Measurements from ENCODE around the gene APBA2.

APBA2 gene

DNA sequence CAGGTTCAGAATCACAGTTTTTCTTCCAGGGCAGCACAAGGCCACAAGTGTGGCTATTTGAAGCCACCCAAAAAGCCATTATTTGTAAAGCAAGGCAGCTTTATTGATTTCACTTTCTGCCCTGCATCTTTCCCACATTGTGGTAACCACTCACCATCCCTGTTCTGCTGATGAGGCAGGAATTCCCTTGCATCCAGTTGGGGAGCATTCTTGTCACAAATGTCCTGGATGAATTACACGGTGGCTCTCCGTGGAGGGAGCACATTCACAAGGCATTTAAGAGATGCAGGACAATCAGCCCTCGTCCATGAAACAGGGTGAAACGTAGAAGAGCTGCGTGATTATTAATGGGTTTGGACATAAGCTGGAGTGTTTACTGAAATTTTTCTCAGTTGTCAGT is 111.2 kb downstream of the APBA2 start:
- peaks cover 9% of the 10 kb centered on the region for H4K20me1 ChIP-seq (ENCODE audit: insufficient read depth, low read length, poor library complexity, severe bottlenecking)
- no peak overlapping the region for H3K4me2 ChIP-seq (ENCODE audit: low read depth, low read length, poor library complexity, severe bottlenecking)
- no peaks in the 10 kb centered on the region for H3F3A ChIP-seq (ENCODE audit: low read depth)
- no peak overlapping the region for H3K4me3 ChIP-seq (ENCODE audit: low read length, poor library complexity, severe bottlenecking)
- H3K9ac ChIP-seq (ENCODE audit: low read depth, low read length, poor library complexity, severe bottlenecking): no peak overlapping the region
- H3K9me2 ChIP-seq (replicated peaks; ENCODE audit: low read depth, low read length): no peaks in the 10 kb centered on the region
- no peak overlapping the region for H2AFZ ChIP-seq (ENCODE audit: low read length)
- no peaks in the 10 kb centered on the region for H3K9me3 ChIP-seq (ENCODE audit: insufficient read depth, low read depth, low read length)
- peaks cover 52% of the 10 kb centered on the region; the same call in 1 of the 2 replicates for H3K36me3 ChIP-seq (ENCODE audit: insufficient read depth, low read length)
- H3K79me2 ChIP-seq (ENCODE audit: insufficient read depth, low read length): peaks cover 20% of the 10 kb centered on the region; the same call in 1 of the 2 replicates
- H3K4me1 ChIP-seq (ENCODE audit: insufficient read depth, low read length, poor library complexity, severe bottlenecking): peaks cover 25% of the 10 kb centered on the region
- no peaks in the 10 kb centered on the region for H3K27me3 ChIP-seq (ENCODE audit: insufficient read depth, low read length, poor library complexity, severe bottlenecking)
- no peak for TF ChIP-seq EZH2phosphoT487 (IDR thresholded peaks at IDR 0.05; ENCODE audit: borderline replicate concordance)
- TF ChIP-seq, protein P1, sequence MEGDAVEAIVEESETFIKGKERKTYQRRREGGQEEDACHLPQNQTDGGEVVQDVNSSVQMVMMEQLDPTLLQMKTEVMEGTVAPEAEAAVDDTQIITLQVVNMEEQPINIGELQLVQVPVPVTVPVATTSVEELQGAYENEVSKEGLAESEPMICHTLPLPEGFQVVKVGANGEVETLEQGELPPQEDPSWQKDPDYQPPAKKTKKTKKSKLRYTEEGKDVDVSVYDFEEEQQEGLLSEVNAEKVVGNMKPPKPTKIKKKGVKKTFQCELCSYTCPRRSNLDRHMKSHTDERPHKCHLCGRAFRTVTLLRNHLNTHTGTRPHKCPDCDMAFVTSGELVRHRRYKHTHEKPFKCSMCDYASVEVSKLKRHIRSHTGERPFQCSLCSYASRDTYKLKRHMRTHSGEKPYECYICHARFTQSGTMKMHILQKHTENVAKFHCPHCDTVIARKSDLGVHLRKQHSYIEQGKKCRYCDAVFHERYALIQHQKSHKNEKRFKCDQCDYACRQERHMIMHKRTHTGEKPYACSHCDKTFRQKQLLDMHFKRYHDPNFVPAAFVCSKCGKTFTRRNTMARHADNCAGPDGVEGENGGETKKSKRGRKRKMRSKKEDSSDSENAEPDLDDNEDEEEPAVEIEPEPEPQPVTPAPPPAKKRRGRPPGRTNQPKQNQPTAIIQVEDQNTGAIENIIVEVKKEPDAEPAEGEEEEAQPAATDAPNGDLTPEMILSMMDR (conservative IDR thresholded peaks at IDR 0.05; ENCODE audit: low read length): no peak

DNA sequence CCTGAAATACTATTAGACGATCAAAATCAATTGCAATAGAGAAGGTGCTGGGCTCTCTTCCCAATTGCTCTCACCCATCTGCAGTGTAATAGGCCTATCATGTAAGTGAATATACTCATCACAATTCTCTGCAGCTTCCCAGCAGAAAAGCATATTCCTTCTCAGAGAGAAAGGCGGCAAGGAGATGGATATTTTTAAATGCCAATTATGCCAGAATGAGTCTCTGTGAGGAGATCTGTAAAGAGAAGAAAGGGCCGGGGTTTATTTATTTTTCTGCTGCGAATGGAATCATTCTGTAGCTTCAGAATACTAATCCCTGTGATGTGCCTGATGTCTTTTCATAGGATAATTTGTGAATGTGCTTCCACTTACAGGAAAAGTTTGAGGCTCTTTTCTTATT is 112.0 kb downstream of the APBA2 start:
- no peak overlapping the region for H3K4me2 ChIP-seq (ENCODE audit: low read depth, low read length, poor library complexity, severe bottlenecking)
- H3F3A ChIP-seq (ENCODE audit: low read depth): no peaks in the 10 kb centered on the region
- TF ChIP-seq, protein P1 (conservative IDR thresholded peaks at IDR 0.05; ENCODE audit: low read length): no peak
- no peak for TF ChIP-seq EZH2phosphoT487 (IDR thresholded peaks at IDR 0.05; ENCODE audit: borderline replicate concordance)
- peaks cover 9% of the 10 kb centered on the region for H4K20me1 ChIP-seq (ENCODE audit: insufficient read depth, low read length, poor library complexity, severe bottlenecking)
- no peak overlapping the region for H3K9ac ChIP-seq (ENCODE audit: low read depth, low read length, poor library complexity, severe bottlenecking)
- no peaks in the 10 kb centered on the region for H3K27me3 ChIP-seq (ENCODE audit: insufficient read depth, low read length, poor library complexity, severe bottlenecking)
- no peak overlapping the region for H3K4me3 ChIP-seq (ENCODE audit: low read length, poor library complexity, severe bottlenecking)
- H2AFZ ChIP-seq (ENCODE audit: low read length): no peak overlapping the region
- H3K79me2 ChIP-seq (ENCODE audit: insufficient read depth, low read length): peaks cover 15% of the 10 kb centered on the region; the same call in 1 of the 2 replicates
- peaks cover 25% of the 10 kb centered on the region for H3K4me1 ChIP-seq (ENCODE audit: insufficient read depth, low read length, poor library complexity, severe bottlenecking)
- H3K9me3 ChIP-seq (ENCODE audit: insufficient read depth, low read depth, low read length): no peaks in the 10 kb centered on the region
- H3K9me2 ChIP-seq (replicated peaks; ENCODE audit: low read depth, low read length): no peaks in the 10 kb centered on the region
- H3K36me3 ChIP-seq (ENCODE audit: insufficient read depth, low read length): peaks cover 52% of the 10 kb centered on the region; the same call in 1 of the 2 replicates

DNA sequence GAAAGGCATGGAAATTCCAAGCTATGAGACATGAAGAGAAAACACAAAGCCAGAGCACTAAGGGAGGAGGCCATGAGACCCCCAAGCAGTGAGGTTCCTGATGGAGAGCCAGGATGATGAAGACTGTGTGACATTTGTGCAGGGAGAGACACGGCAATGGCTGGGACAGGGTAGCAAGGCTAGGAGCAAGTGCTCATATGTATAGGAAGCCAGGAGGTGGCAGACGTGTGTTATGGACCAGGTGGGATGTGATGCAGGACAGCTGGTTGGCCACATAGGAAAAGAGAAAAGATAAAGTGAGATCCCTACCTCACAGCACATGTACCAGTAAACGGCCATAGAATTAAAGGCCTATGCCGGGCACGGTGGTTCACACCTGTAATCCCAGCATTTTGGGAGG is 112.7 kb downstream of the APBA2 start:
- Histone ChIP-seq H3K4me2 (ENCODE audit: low read depth, low read length, poor library complexity, severe bottlenecking) (no peak overlapping the region), H3K36me3 (ENCODE audit: insufficient read depth, low read length) (peaks cover 52% of the 10 kb centered on the region; the same call in 1 of the 2 replicates), H3K79me2 (ENCODE audit: insufficient read depth, low read length) (peaks cover 15% of the 10 kb centered on the region; the same call in 1 of the 2 replicates), H2AFZ (ENCODE audit: low read length) (no peak overlapping the region), H3K4me1 (ENCODE audit: insufficient read depth, low read length, poor library complexity, severe bottlenecking) (peaks cover 25% of the 10 kb centered on the region), H3F3A (ENCODE audit: low read depth) (no peaks in the 10 kb centered on the region), H3K9me3 (ENCODE audit: insufficient read depth, low read depth, low read length) (no peaks in the 10 kb centered on the region), H3K9ac (ENCODE audit: low read depth, low read length, poor library complexity, severe bottlenecking) (no peak overlapping the region), H3K9me2 (replicated peaks; ENCODE audit: low read depth, low read length) (no peaks in the 10 kb centered on the region), H4K20me1 (ENCODE audit: insufficient read depth, low read length, poor library complexity, severe bottlenecking) (peaks cover 8% of the 10 kb centered on the region), H3K4me3 (ENCODE audit: low read length, poor library complexity, severe bottlenecking) (no peak overlapping the region), H3K27me3 (ENCODE audit: insufficient read depth, low read length, poor library complexity, severe bottlenecking) (no peaks in the 10 kb centered on the region)
- TF ChIP-seq, protein P1 (conservative IDR thresholded peaks at IDR 0.05; ENCODE audit: low read length): no peak
- TF ChIP-seq EZH2phosphoT487 (IDR thresholded peaks at IDR 0.05; ENCODE audit: borderline replicate concordance): no peak
